HG03460 (cell line): ENCODE data around the gene FN3KRP.

Experiments
- ATAC-seq: cut with Tn5 transposase; IDR thresholded peaks from one replicate; pipeline ENCODE4 v1.9.1; 2021; ENCODE audit not compliant: unreplicated experiment

FN3KRP gene

DNA sequence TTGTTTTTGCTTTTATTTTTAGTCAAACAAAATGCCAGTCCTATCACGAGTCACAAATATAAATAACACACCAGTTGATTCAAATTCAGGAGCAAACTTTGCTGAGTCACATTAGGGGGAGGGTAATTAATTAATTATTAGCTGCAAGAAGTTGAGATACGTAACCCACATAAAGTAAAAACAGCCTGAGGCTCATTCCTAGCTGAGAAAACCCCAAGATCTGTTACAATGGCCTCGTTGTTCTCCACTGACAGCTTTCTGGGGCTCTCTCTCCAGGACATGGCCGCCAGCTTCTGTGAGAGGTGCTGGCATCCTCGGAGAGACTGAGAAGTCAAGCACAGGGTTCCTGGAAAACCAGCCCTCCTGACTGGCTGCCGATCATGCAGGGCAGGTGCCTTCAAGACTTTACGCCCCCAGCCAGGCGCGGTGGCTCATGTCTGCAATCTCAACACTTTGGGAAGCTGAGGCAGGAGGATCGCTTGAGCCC, 29.1 kb upstream of the FN3KRP start:
- ATAC-seq: no peak

DNA sequence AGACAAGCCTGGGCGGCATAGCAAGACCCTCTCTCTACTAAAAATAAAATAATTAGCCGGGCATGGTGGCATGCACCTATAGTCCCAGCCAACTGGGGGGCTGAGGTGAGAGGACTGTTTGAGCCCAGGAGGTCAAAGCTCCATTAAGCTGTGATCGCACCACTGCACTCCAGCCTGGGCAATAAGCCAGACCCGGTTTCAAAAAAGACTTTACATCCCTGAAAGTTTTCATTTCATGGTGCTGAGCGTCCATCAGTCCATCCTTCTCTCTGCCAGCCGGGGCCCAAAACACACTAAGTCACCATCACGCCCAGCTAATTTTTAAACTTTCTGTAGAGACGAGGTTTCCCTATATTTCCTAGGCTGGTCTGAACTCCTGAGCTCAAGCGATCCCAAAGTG, 28.6 kb upstream of the FN3KRP start:
- no peak for ATAC-seq

DNA sequence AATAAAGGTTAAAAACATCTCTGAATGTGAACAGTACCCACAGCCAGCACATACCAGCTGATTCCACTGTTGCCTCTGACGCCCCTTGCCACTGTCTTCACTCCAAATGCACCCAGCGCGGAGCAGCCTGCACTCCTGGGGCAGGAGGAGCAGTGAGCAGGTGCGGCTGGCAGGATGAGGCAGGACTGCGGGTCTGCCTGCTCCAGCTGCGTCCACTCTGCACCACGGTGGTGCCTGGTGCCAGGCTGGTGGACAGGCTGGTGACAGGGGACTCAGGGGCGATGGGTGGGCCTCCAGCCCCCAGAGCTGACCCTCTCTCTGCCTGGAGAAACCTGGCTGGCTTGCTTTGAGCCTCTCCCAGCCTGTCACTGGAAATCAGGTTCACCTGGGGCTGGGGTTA, 27.4 kb upstream of the FN3KRP start:
- no peak for ATAC-seq

DNA sequence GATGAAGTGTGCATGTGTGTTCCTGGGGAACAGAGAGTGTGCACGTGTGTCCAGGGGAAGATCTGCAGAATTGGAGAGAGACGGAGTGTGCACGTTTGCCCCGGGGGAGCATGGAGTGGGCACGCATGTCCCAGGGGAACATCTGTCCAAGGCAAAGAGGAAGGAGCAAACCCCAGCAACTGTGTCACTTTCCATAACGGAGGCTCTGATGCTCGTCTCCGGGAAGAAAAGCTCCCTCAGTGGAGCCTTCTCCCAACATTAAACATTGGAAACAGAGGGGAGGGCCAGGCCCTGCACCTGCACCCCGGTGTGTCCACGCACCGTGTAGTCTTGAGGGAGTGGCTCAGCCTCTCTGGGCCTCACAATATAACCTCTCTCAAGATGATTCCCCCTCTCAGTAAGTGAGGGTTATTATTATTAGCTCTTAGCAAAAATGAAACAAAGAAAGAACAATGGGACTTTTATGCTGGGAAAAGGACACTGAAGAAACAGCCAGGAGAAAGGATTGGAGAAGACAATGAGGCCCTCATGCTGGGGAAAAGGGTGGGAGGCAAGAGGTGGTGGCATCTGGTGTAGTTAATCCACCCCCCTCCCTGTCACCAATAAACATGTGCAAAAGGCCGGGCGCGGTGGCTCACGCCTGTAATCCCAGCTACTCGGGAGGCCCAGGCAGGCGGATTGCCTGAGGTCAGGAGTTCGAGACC, 25.6 kb upstream of the FN3KRP start:
- no peak for ATAC-seq

DNA sequence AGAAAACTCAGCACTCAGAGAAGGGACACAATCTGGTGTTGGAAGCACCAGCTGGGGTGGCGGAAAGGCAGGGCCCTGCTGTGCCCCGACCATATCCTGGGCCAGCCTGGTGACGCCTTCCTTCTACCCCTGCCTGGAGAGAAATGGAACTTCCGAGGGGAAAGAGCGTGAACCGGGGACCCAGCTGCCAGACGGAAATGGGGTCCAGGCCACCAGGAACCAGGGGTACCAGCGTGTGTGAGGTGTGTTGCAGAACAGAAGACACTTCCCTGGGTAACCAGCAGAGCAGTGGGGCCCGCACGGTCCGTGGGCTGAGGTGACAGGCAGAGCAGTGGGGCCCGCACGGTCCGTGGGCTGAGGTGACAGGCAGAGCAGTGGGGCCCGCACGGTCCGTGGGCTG, 24.8 kb upstream of the FN3KRP start:
- no peak for ATAC-seq

DNA sequence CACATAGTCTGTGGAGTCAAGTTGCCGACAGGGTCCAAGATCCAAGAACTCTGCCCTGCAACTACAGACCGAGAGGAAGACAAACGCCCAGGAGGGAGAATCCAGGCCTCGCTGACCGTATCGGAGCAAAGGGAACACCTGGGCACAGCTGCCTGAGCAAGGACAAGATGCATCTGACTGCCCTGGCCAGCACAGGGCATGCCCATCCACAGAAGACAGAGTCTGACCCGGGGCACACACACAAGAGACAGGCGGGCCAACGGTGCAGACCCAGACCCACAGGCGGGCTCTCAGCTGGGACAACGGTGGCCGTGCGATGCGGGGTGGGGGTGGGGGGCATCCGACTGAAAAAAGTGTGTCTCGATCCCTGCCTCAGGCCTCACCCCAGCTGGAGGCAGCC, 24.2 kb upstream of the FN3KRP start:
- ATAC-seq: no peak

DNA sequence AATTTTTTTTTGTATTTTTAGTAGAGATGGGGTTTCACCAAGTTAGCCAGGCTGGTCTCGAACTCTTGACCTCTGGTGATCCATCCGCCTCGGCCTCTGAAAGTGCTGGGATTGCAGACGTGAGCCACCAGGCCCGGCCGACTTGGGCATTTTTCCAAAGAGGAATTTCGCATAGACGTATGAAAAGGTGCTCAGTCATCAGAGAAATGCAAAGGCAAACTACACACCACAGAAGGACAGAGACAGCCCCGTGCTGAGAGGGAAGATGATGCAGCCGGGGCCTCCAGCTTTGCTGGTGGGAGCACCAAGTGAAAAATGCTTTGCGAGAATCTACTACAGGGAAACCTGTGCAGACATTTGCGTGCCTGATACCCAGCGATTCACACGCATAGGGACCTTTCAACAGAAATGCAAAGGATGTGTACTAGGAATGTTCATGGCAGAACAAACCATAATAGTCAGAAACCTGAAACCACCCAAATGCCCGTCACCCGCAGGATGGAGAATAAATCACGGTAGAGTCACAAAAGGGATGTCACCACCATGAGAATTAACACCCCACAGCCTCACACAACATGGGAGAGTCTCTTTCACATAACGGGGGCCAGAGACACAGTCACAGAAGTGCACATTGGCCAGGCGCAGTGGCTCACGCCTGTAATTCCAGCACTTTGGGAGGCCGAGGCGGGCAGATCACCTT, 23.2 kb upstream of the FN3KRP start:
- ATAC-seq: no peak

DNA sequence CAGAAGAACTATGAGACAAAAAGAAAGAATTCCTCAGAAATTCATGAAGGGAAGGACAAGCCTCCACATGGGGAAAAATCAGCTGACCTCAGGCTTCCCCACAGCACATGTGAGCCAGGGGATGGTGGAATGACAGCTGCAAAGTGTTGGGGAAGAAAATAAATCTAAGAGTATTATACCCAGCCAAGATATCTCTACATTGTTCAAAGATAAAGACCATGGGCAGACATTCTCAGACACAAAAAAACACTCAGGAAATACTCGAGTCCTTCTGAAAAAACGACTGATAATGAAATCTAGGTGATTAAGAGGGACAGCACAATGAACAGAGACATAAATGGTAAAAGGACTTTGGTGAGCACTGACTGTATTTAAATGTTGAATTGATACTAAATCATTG, 21.9 kb upstream of the FN3KRP start:
- ATAC-seq: no peak

DNA sequence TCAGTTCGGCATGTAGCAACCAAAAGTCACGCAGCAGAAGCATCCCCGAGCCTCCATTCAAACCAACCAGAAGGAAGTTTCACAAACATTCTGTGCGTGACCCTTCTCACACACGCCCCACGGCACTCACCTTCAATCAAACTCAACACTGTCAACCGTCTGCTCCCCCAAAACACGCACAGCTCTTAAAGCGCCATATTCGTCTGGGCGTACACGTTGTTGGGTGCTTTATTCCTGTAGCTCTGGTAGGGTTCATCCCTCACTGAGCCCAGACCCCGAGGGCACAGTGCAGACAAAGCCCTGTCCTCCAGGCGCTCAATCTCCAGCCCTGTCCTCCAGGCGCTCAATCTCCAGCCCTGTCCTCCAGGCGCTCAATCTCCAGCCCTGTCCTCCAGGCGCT, 20.2 kb upstream of the FN3KRP start:
- ATAC-seq: no peak

DNA sequence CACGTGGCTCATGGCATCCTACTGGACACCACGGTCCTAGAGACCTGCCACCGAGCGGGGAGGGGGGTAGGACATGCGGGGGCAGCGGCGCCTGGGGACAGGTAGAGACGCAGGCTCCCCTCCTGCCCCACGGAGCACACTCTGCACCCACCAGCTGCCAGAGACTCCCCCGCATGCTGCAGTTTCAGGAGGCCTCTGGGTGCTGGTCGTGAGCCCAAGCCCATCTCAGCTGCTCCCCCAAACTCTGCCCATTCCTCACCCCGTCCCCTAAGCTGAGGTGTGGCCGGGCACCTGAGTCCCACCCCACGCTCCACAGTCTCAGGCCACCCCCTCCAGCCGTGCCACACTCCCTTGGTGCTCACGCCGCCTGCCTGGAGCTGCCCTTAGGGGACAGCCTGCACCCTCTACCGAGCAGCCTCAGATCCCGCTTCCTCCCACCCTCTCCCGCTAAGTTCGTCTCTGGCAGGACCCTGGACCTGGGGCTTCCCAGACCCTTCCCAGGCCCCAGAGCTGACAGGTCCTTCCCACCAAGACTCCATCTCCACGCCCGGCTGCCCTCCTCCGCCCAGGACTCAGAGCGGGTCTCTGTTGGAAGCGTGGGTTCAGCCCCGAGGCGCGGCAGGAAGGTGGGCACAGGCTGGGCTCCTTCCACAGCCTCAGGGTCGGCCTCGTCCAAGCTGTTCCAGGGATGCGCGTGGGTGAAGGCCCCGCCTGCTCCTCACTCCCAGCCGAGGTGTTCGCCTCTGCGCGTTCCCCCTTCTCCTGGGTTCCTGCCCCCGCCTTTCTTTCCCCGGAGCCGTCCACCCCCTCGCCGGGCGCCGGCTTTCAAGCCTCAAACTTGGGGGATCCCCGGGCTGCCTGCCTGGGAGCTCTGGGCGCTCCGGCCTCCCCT, 19.3 kb upstream of the FN3KRP start:
- no peak for ATAC-seq

DNA sequence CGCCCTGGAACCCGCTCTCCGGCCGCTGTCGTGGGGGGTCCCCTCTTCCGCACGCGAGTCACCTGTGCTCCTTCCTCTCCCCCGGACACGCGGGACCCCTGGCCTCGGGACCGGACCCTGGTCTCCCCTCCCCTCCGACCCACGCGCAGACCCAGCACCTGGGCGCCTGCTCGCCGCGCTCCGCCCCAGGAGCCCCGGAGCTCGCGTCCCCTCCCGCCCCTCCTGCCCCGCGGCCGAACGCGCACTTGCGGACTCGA, 18.8 kb upstream of the FN3KRP start:
- ATAC-seq: no peak

DNA sequence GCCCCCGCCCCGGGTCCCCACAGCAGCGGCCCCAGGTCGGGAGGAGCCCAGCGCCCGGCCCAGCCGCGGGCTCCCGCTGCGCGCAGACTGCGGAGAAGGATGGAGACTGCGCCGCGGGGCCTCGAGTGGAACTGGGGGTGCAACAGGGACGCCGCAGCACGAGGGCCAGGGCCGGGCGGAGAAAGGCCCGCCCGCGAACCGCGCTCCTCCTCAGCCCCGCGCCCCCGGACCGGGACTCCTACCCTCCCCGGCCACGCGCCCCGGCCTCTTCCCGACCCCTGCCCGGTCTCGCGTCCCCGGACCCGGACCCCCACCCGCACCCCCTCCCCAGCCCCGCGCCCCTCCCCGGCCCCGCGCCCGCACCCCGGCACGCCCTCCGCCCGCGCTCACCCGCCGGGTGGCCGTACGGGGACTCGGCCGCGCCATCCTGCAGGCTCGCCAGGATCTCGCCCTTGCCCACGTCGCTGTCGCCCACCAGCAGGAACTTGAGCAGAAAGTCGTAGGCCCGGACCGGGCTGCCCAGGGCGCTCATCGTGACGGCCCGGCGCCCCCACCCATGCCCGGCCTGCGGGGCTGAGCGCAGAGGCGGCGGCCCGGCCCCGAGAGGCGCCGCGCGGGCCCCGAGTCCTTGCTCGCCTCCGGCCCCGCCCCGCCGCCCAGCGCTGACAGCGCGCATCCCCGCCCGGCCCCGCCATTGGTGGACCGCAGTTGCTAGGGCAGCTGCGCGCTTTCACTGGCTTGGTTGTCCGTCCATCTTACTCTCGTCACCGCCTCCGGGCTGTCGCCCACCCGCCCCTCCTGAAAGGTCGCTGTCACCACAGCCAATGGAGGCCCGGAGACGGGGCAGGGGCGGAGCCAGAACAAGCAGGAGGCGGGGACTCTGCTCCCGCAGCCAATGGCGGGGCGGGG, 18.2 kb upstream of the FN3KRP start, which contains the start of gene RAB40B:
Gene RAB40B (minus strand): TSS at position 634 of the 909 bp plus-strand sequence. CDS start 102 bp downstream, at position 532.
- ATAC-seq: peak; percentile 95

DNA sequence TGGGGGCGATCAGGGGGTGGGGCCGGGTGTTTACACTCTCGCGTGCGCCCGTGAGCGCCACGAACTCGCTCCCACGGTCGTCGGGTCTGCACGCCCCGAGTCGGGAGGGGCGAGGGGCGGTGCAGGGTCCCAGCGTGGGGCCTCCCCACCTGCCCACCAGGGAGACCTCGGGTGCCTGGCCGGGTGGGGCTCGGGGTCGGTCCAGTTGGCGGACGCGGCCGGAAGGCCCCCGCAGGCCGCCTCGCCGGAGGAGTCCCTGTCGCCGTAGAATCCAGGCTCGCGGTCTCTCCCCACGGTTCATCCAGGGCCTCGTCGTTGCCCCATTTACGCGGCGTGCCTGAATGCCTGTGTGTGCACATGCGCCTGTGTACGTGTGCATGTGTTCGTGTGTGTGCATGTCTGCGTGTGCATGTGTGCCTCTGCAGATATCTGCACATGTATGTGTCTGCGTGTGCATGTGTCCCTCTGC, 17.5 kb upstream of the FN3KRP start:
- no peak for ATAC-seq

DNA sequence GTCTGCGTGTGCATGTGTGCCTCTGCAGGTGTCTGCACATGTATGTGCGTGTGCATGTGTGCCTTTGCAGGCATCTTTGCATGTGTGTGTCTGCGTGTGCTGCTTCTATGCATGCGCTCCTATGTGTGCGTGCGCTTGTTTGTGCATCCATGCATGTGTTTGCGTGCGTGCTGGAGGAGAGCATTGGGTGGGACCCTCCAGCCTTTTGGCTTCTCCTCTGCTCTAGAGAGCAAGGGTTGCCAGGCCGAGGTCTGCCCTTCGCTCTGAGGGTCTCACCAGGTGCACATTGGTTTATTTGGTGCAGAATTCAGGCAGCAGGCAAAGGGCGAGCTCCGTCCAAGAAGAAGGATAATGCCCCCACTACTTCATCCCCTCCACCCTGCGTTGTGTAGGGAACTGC, 17.0 kb upstream of the FN3KRP start:
- ATAC-seq: no peak

DNA sequence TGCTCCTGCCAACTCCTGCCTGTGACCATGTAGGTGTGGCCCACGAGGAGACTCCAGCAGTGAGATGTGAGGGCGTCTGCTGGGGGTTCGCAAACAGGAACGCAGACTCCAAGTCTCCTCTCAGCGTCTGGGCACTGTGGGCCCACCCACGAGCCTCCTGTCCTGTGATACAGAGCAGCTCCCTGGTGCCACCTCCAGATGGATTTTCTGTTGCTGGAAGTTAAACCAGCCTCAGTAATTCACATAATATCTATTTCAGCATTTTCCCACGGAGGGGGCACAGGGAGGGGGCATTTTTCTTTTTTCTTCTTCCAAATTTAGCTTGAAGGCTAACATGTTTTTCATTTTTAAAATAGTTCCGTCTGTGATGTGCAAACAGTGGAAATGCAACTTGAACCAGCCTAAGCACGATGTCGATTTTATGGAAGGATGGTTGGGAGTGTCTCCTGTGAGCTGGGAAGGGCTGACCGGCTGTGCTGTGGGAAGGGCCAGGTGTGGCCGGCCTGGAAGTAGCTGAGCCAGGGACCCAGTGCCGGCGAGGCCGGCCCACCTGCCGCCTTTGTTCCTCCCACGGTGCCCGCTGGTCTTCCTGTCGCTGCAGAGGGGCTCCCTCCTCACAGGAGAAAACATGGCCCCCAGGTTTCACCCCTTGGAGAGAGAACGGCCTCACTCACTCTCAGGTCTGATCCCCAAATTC, 14.1 kb upstream of the FN3KRP start:
- no peak for ATAC-seq

DNA sequence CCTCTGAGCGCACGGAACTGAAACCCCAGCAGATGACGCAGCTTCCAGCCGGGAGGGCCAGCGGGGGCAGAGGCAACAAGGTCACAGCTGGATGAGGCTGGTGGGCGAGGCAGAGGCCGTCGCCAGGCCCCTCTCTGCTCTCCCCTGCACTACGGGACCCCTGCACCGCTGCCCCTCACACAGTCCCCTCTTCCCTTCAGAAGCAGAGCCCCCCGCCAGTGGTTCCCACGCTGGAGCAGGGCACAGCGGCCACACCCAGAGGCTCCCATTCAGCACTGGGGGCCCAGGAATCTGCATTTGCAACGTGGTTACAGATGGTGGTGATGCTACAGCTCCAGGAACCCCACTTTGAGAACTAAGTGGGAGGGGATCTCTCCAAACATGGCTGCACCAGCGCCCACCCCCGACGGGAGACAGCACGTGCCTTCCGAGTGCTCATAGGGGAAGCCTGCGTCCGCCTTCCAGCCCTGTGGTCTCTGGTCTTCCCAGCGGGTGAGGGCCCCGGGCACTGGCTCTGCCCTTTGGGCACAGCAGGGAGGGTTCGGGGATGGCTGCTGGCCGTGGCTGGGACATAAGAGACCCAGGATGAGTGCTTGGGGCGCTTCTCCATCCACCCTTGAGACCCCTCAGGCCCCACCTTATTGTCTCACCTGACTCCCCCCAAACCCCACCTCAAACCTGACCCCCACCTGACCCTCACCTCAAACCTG, 13.3 kb upstream of the FN3KRP start:
- no peak for ATAC-seq

DNA sequence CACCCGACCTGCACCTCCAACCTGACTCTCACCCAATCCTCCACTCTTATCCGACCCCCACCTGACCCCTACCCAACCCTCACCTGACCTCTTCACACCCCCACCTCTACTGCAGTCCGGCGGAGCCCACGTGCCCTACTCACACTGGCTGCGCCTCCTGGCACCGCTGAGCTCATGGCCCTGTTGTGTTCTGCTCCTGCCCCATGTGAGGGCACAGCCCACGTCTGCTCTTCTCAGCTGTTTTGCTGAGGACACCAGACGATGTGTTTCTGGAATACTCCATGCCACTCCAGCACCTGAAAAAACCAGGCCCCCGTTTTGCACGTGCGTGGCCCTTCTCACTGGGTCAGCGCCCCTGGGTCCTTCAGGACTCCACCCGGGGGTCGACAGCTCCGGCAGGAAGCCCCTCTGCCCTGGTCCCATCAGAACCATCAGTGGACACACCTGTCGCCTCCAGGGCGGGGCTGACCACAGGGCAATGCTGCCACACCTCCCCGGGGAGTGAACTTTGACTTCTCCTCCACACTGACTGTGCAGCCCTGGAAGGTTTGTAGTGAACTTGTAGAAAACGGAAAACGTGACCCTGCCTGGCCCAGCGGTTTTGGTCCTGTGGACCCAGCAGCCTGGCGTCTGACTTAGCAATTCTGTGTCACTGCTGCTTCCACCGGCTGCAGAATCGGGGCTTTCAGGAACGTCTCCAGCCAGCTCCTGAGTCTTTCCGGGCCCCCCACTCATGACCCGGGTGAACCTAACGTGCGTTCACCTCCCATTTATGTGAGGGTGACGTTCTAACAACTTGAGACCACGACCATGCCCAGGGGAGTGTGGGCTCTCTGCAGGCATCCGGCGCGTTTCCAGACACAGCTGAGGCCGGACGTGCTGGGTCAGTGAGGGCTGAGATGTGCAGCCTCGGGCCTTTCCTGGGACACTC, 12.3 kb upstream of the FN3KRP start:
- no peak for ATAC-seq

DNA sequence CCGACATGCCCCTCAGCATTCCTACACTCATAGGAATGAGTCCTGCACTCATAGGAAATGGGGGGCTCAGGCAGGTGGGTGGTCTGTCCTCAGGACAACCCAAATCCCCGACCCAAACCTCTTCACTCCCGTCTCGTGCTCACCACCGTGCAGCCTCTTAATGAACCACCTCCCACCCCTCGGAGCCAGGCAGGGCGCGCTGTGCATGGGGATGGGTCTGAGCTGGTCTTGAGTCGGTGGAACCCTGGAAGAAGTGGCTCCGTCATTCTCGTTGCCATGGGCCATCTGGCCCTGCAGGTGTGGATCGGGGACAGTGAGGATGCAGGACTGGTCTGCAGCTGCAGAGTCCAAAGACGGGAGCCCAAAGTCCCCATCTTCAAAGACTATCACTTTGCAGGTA, 11.6 kb upstream of the FN3KRP start:
- ATAC-seq: no peak
